GM10248 (cell line): ENCODE results near the gene C6orf132.

Experiments
- CTCF ChIA-PET: fragments of 300-600 bp; sonication (Branson Sonifier 250); formaldehyde crosslinking; extraction: SDS; loops from one replicate; lab custom pipeline; 2021; ENCODE audit warnings: antibody characterized with exemption; lab: Yijun Ruan, JAX
- POLR2A ChIA-PET: fragments of 350-650 bp; sonication (Branson Sonifier 250); formaldehyde crosslinking; extraction: SDS; loops from one replicate; lab custom pipeline; 2020; ENCODE audit warnings: antibody characterized with exemption; lab: Yijun Ruan, JAX
- DNase-seq: peaks from one replicate; pipeline ENCODE4 v3.0.0; 2012; ENCODE audit errors: extremely low spot score
- CTCF ChIP-seq: IDR thresholded peaks from 2 replicates; pipeline ENCODE4 v1.5.1; 2012; ENCODE audit warnings: mild to moderate bottlenecking, low read depth; ENCODE audit errors: extremely low read depth, missing control alignments, control extremely low read depth

C6orf132 gene

GRCh38 chr6:42059743-42060142, 82.7 kb downstream of the C6orf132 start:
- DNase-seq, result no peak
- ChIA-PET POLR2A (no interaction called here), CTCF (no interaction called here)
- TF ChIP-seq CTCF, result no peak

GRCh38 chr6:42053601-42054000, 88.8 kb downstream of the C6orf132 start:
- CTCF ChIA-PET, result interaction anchor here (1.0 to 2.3 kb wide), 6 partner anchors 8 to 267 kb away, joined by 3 to 11 read pairs (median 6); no protein-coding TSS in a partner anchor
- no peak for DNase-seq
- POLR2A ChIA-PET, result no interaction called here
- no peak for TF ChIP-seq CTCF

- CTCF ChIA-PET, result interaction anchor here (1.0 to 13.5 kb wide), 8 partner anchors 11 to 496 kb away, joined by 3 to 253 read pairs (median 4); partner anchors contain the start of genes BYSL, FRS3, MED20 and PRICKLE4
- no peak for TF ChIP-seq CTCF
- POLR2A ChIA-PET, result no interaction called here
- no peak for DNase-seq
Measured at GRCh38 chr6:42051268-42051653, 91.2 kb downstream of the C6orf132 start.
